ENCODE results near the gene MTMR3. TPM values are rescaled to one million over a fixed set of nuclear protein-coding genes. Genes with fewer than 3 reads are reported as not detected.

The MTMR3 gene
- total RNA-seq, 4 donors from 2014 or later: 52.8 to 101 (median 69.1) TPM

DNA sequence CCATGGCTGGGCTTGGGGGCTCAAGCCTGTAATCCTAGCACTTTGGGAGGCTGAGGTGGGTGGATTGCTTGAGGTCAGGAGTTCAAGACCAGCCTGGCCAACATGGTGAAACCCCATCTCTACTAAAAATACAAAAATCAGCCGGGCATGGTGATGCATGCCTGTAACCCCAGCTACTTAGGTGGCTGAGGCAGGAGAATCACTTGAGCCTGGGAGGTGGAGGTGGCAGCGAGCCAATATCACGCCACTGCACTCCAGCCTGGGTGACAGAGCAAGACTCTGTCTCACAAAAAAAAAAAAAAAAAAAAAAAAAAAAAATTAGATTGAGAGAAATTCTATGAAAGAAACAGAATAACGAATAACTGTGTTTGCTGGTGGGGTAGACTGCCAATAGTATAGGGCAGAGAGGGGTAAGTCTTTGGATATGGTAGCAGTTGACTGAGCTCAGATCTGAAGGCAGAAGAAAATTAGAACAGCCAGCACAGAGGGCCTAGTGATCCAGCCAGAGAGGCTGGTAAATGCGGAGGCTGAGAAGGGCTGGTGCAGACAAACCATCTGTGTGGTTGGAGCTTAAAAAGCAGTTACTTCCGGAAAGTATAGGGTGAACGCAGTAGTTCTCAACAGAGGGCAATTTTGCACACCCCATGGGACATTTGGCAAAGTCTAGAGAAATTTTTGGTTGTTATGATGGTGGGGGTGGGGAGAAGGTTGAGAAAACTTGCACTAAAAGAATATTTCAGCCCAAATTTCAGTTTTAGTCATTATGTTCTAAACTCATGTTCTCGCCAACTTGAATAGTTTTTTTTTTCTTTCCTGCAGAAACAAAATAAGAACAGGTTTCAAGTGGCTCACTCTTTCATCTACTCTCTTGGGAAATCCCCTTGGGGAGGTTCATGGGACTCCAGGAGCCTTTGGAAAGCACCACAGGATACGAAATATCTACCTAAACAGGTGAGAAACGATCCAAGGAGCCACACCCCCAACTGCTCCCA lies 195.6 kb downstream of the MTMR3 start:
- TF ChIP-seq, protein P1, sequence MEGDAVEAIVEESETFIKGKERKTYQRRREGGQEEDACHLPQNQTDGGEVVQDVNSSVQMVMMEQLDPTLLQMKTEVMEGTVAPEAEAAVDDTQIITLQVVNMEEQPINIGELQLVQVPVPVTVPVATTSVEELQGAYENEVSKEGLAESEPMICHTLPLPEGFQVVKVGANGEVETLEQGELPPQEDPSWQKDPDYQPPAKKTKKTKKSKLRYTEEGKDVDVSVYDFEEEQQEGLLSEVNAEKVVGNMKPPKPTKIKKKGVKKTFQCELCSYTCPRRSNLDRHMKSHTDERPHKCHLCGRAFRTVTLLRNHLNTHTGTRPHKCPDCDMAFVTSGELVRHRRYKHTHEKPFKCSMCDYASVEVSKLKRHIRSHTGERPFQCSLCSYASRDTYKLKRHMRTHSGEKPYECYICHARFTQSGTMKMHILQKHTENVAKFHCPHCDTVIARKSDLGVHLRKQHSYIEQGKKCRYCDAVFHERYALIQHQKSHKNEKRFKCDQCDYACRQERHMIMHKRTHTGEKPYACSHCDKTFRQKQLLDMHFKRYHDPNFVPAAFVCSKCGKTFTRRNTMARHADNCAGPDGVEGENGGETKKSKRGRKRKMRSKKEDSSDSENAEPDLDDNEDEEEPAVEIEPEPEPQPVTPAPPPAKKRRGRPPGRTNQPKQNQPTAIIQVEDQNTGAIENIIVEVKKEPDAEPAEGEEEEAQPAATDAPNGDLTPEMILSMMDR (IDR thresholded peaks at IDR 0.05): peak in 1 of 6 experiments; percentile 14
- TF ChIP-seq POLR2A (IDR thresholded peaks at IDR 0.05): no peak
- Histone ChIP-seq H3K4me3 (replicated peaks in 1 of 3) (no peak overlapping the region), H3K27ac (peak overlapping the region; percentile 67 to 89 (median 84)), H3K36me3 (no peaks in the 10 kb centered on the region), H3K4me1 (peaks cover 15 to 31% of the 10 kb centered on the region in 2 donors), H3K27me3 (no peaks in the 10 kb centered on the region), H3K9me3 (no peaks in the 10 kb centered on the region)
- peak; percentile 89 to 90 for DNase-seq
- intact Hi-C loops (cut with DNase I): no loop called here
- 36 to 37% methylated on average over 10 of the region's 10 CpGs for WGBS, 2 donors

DNA sequence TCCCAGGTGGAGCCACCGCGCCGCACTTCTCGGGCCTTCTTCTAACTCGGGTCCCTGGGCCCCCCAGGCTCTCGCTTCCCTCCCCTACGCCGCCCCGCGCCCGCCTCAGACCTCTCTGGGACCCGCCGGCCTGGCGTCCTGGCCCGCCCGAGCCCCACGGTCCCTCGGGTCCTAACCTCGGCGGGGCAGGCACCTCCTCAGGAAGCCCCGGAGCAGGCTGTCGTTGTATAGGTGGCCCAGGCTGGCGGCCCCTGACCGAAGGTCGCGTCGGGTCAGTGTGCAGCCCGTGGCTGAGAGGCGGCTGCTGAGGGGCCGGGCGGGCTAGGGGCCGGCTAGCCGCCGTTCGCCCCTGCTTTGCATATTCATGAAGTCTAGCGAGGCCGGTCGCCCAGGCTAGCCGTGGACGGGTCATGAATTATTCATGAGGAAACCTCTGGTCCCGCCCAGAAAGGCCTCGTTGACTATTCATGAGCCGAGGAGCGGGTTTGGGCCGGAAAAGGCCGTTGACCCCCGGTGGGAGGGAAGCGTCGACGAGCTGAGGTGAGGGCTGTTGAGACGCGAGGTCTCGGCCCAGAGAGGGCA lies 197.1 kb downstream of the MTMR3 start, which contains the start of gene HORMAD2:
TSS of gene HORMAD2 (plus strand) at position 513 of the 582 bp plus-strand sequence. CDS start 13,489 bp downstream, outside the sequence.
- WGBS, 2 donors: 37 to 38% methylated on average over 25 to 41 of the region's 53 CpGs

More for the DNA sequence above, 197.1 kb downstream of the MTMR3 start, which contains the start of gene HORMAD2:
- Histone ChIP-seq H3K27ac (peak within 1 kb of the TSS in 2 of 3 donors; percentile 67 to 89), H3K9me3 (no peaks in the 10 kb centered on the region), H3K36me3 (no peaks in the 10 kb centered on the region), H3K4me1 (peaks cover 15 to 31% of the 10 kb centered on the region in 2 donors), H3K4me3 (replicated peaks in 1 of 3) (no peak within 1 kb of the TSS), H3K27me3 (no peaks in the 10 kb centered on the region)
- no peak for TF ChIP-seq POLR2A (IDR thresholded peaks at IDR 0.05)
- TF ChIP-seq, protein P1 (IDR thresholded peaks at IDR 0.05): no peak
- no peak for DNase-seq
- intact Hi-C loops (cut with DNase I): loop anchor here (10.0 kb wide), 1 partner anchor 55 kb away; no protein-coding TSS in a partner anchor

Small RNA genes within 50 kb of the gene (microRNA-seq; reads per million reads assigned to microRNA genes)
- not detected for gene MIR6818

Small RNA genes within 50 kb of the gene (small RNA-seq; reads per million reads assigned to genes)
- gene MIR6818: not detected
- not detected for gene RNU6-331P

Other genes with a start within 250 kb of the MTMR3 start
- gene CABP7, start 163.2 kb upstream of the MTMR3 start, total RNA-seq: 1 to 10 TPM in 1 of 4 donors, under 1 TPM in 1, not detected in 2; 0.73 to 1.0 TPM
- gene ZMAT5, start 116.2 kb upstream of the MTMR3 start, total RNA-seq: 10 to 100 TPM; 16.2 to 40.1 (median 24.3) TPM
- gene UQCR10, start 115.8 kb upstream of the MTMR3 start, total RNA-seq: 100 to 1,000 TPM in 1 of 4 donors, 10 to 100 TPM in 3; 20.6 to 134 (median 70.8) TPM
- gene ASCC2, start 44.9 kb upstream of the MTMR3 start, total RNA-seq: 10 to 100 TPM; 47.6 to 66.8 (median 51.3) TPM
- not detected for gene HORMAD2, start 197.3 kb downstream of the MTMR3 start, total RNA-seq